Forelimb muscle (tissue), 1 donor: ENCODE measurements around the gene RBM15. TPM values are rescaled to one million over a fixed set of nuclear protein-coding genes. Genes with fewer than 3 reads are reported as not detected.

ENCODE experiments used
- polyA plus RNA-seq: library from polyadenylated mRNA; unstranded; fragments of 120-200 nt; gene quantifications from one replicate; pipeline ENCODE4 v1.2.1, GENCODE V29; 2013; ENCODE audit not compliant: insufficient read length

The RBM15 gene
- polyA plus RNA-seq, 1 donor: 8.6 TPM

Other genes starting within 250 kb of the RBM15 start
- gene UBL4B, start 226.9 kb upstream of the RBM15 start, polyA plus RNA-seq: not detected
- 0.25 TPM for gene SLC6A17, start 188.9 kb upstream of the RBM15 start, polyA plus RNA-seq
- 8.0 TPM for gene KCNC4, start 129.1 kb upstream of the RBM15 start, polyA plus RNA-seq
- 9.9 TPM for gene SLC16A4, start 51.6 kb downstream of the RBM15 start, polyA plus RNA-seq
- 102 TPM for gene LAMTOR5, start 68.3 kb downstream of the RBM15 start, polyA plus RNA-seq
- not detected for gene PROK1, start 111.8 kb downstream of the RBM15 start, polyA plus RNA-seq
- gene KCNA10, start 179.8 kb downstream of the RBM15 start, polyA plus RNA-seq: 0.40 TPM